GM12872 (cell line): ENCODE data around the gene GIT2.

ENCODE experiments used
- TF ChIP-seq, protein P1 (sequence below): IDR thresholded peaks from 3 replicates; pipeline ENCODE4 v1.5.1; 2011; ENCODE audit warnings: low read depth, mild to moderate bottlenecking, low read length, moderate library complexity; ENCODE audit not compliant: insufficient read depth

Gene GIT2

GRCh38 chr12:109923481-109924245, 72.5 kb downstream of the GIT2 start:
- TF ChIP-seq, protein P1, sequence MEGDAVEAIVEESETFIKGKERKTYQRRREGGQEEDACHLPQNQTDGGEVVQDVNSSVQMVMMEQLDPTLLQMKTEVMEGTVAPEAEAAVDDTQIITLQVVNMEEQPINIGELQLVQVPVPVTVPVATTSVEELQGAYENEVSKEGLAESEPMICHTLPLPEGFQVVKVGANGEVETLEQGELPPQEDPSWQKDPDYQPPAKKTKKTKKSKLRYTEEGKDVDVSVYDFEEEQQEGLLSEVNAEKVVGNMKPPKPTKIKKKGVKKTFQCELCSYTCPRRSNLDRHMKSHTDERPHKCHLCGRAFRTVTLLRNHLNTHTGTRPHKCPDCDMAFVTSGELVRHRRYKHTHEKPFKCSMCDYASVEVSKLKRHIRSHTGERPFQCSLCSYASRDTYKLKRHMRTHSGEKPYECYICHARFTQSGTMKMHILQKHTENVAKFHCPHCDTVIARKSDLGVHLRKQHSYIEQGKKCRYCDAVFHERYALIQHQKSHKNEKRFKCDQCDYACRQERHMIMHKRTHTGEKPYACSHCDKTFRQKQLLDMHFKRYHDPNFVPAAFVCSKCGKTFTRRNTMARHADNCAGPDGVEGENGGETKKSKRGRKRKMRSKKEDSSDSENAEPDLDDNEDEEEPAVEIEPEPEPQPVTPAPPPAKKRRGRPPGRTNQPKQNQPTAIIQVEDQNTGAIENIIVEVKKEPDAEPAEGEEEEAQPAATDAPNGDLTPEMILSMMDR: no peak

GRCh38 chr12:109923038-109923437, 73.1 kb downstream of the GIT2 start:
- TF ChIP-seq, protein P1: no peak

DNA sequence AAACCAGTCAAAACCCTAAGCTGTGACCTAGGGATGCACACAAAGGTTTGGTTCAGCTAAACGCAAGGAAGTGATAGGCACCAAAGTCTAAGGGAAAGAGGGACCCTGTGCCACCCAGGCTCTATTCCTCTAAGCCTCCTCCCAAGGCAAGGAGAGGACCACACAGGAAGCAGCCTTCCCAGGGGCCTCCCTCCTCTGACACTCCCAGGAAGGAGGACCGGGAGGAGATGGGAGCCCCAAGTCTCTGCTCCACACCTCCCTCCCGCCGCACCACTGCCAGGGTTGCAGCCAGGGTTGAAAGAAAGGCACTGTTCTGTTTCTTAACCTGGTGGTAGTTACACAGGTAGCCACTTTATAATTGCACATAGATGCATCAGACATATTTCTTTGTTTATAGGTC, 74.2 kb downstream of the GIT2 start:
- TF ChIP-seq, protein P1: no peak

DNA sequence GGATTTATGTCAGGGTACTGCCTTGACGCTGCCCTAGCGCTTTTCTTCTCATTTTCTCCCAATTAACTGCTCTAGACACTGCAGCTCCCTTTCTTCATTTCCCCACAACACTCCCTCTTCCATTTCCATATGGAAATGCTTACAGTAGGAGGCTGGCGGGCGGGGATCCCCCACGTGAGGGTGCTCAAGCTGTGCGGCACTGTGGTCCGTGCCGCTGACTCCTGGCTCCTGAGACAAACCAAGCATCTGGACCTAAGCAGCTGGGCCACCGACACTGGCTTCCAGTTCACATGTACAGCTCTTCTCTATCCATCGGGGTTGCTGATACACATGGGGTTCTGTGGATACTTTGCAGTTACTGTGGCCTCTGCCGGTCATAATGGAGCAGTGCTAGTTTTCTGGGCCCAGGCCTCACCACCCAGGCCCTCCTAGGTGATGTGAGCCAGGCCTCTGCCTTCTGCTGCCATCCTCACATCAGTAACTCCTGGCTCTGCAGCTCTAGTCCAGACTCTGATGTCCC, 75.8 kb downstream of the GIT2 start:
- TF ChIP-seq, protein P1: no peak

GRCh38 chr12:109919456-109919855, 76.7 kb downstream of the GIT2 start:
- TF ChIP-seq, protein P1: no peak

DNA sequence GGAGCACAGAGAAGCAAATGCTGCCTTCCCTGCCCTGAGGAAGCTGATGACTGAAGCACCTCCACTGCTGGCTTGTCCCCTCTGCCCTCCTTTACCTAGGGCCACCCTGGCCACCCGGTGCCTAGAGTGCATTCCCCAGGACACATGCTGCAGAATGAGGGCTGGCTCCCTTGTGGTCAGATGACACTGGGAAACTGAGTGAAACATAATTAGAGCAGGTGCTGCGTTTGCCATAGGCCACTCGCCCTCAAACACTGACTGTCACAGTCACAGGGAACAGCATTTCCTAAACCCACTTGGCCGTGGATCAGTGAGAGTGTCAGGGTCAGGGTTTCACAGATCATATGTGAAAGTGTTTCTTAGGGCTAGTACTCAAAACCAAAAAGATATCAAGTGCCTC, 80.1 kb downstream of the GIT2 start:
- TF ChIP-seq, protein P1: no peak

DNA sequence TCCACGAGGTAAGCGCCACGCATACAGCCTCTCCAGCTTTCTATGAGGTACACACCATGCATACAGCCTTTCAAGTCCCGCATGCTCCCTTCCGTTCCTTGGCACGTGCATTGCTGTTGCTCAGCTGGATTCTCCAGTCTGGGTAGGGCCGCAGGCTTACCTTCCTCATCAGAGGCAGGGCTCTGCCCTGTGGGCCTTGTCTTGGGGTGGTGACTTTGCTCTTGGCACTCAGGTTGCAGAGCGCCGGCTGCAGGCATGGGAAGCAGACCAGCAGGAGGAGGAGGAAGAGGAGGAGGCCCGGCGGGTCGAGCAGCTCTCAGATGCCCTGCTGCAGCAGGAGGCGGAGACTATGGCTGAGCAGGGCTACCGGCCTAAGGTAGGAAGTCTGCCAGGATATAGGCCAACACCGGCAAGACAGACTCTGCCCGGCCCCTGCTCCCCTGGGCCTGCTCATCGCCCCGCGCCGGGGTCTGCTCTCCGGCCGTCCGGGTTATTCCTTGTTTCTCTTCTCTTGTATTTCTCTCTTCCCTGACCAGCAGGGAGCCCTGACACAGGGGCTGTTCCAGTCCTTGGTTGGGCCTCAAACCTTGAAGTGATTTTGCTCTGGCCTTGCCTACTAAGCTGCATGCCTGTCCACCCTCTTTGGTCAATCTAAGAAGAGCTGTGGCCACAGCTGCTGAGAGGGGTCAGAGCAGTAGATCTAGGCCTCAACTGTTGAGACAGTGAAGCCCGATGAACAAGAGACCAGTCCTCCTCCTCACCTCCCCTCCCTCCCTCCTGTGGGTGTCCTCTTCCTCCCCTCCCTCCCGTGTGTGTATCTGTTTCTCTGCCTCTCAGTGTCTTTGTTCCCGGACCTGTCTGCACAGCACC, 80.8 kb downstream of the GIT2 start:
- TF ChIP-seq, protein P1: no peak
